Measurements from ENCODE around the gene SKI.

DNA sequence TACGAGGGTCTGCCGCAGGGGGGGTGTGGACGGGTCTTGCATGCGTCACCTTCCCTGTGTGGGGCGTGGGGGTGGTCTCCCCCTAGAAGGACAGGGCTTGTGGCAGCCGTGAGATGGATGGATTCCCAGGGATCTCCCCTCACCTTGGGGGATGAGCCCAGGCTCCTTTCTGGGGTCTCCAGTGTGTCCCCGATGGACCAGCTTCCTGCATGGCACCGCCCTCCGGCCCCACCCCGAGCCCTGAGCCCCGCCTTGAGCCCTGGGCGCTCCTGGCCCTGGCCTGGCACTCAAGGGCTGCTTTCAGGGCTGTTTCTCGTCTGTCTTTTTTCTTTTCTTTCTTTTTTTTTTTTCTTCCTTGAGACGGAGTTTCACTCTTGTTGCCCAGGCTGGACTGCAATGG is 59.5 kb downstream of the SKI start:
- no peak for TF ChIP-seq POLR2AphosphoS5 (IDR thresholded peaks at IDR 0.05)
- no peak for TF ChIP-seq POLR2A (IDR thresholded peaks at IDR 0.05)
- TF ChIP-seq EP300 (IDR thresholded peaks at IDR 0.05; ENCODE audit: low read depth), result no peak
- no peak for TF ChIP-seq CTCF (IDR thresholded peaks at IDR 0.05)

Measured in transverse colon (tissue), 4 donors.